Measurements from ENCODE around the gene SNCAIP.
"Not testable (repeated sequence)": the region's sequence is repeated elsewhere in the genome, so short reads cannot be mapped to it uniquely, and the experiment has no call there.

The SNCAIP gene

GRCh38 chr5:122471031-122471751, 159.2 kb downstream of the SNCAIP start:
- no peak for DNase-seq

- DNase-seq = no peak
Observed at GRCh38 chr5:122471752-122472061, 159.7 kb downstream of the SNCAIP start.

- DNase-seq = no peak
Observed at GRCh38 chr5:122473138-122473843, 161.3 kb downstream of the SNCAIP start.

GRCh38 chr5:122473941-122474340, 161.9 kb downstream of the SNCAIP start:
- no peak for DNase-seq

- DNase-seq = no peak
Observed at GRCh38 chr5:122478741-122479442, 166.9 kb downstream of the SNCAIP start.

GRCh38 chr5:122480146-122480545, 168.1 kb downstream of the SNCAIP start:
- DNase-seq = no peak

GRCh38 chr5:122484103-122484502, 172.1 kb downstream of the SNCAIP start:
- DNase-seq = no peak

- no peak for DNase-seq
Observed at GRCh38 chr5:122485226-122485625, 173.2 kb downstream of the SNCAIP start.

GRCh38 chr5:122486616-122487015, 174.6 kb downstream of the SNCAIP start:
- not testable (repeated sequence) for DNase-seq

- no peak for DNase-seq
Observed at GRCh38 chr5:122490718-122491117, 178.7 kb downstream of the SNCAIP start.

GRCh38 chr5:122492675-122493074, 180.6 kb downstream of the SNCAIP start:
- DNase-seq = no peak

GRCh38 chr5:122493091-122494021, 181.3 kb downstream of the SNCAIP start:
- DNase-seq = peak; percentile 72

GRCh38 chr5:122494109-122494508, 182.1 kb downstream of the SNCAIP start:
- DNase-seq = peak; percentile 55

- DNase-seq = no peak
Observed at GRCh38 chr5:122498163-122498562, 186.1 kb downstream of the SNCAIP start.

- no peak for DNase-seq
Observed at GRCh38 chr5:122499585-122499984, 187.5 kb downstream of the SNCAIP start.

GRCh38 chr5:122500245-122501088, 188.4 kb downstream of the SNCAIP start:
- peak; percentile 9 for DNase-seq

GRCh38 chr5:122501089-122501435, 189.0 kb downstream of the SNCAIP start:
- DNase-seq = no peak

GRCh38 chr5:122507045-122507444, 195.0 kb downstream of the SNCAIP start:
- no peak for DNase-seq

- DNase-seq = no peak
Observed at GRCh38 chr5:122507581-122507980, 195.5 kb downstream of the SNCAIP start.

- no peak for DNase-seq
Observed at GRCh38 chr5:122508623-122509022, 196.6 kb downstream of the SNCAIP start.

Measured in NCI-H1105 (cell line).